ENCODE measurements around the gene SLC7A8.
"Not testable (repeated sequence)": the region's sequence is repeated elsewhere in the genome, so short reads cannot be mapped to it uniquely, and the experiment has no call there.

SLC7A8 gene

DNA sequence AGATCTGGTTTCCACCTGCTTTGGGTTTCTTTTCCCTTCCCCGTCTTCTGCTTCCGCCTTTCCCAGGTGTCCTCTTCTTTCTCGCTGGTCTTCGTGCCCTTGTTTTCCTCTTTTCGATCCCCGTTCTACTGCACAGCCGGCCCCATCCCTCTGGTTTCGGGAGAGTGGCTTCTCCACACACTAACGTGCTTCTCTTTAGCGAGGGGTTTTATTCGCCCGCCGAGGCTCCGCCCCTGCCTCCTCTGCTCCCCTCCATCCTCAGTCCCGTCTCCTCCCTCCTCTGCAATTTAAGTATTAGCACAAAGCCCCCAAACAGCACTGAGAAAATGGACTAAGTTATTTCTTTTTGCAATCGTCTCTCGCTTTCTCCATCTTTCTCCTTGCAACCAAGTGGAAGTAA lies at the start of gene SLC7A8:
Gene SLC7A8, minus strand, starts transcription at position 182 of the 400 bp plus-strand sequence. CDS start 746 bp downstream, outside the sequence.
- no peak for DNase-seq (ENCODE audit: low read depth)

DNA sequence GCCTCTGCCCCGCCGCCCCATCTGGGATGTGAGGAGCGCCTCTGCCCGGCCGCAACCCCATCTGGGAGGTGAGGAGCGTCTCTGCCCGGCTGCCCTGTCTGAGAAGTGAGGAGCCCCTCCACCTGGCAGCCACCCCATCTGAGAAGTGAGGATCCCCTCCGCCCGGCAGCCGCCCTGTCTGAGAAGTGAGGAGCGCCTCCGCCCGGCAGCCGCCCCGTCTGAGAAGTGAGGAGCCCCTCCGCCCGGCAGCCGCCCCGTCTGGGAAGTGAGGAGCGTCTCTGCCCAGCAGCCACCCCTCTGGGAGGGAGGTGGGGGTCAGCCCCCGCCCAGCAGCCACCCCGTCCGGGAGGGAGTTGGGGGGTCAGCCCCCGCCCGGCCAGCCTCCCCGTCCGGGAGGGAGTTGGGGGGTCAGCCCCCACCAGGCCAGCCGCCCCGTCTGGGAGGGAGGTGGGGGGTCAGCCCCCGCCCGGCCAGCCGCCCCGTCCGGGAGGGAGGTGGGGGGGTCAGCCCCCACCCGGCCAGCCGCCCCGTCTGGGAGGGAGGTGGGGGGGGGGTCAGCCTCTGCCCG lies 48.9 kb upstream of the SLC7A8 start:
- DNase-seq (ENCODE audit: low read depth) = not testable (repeated sequence)

DNA sequence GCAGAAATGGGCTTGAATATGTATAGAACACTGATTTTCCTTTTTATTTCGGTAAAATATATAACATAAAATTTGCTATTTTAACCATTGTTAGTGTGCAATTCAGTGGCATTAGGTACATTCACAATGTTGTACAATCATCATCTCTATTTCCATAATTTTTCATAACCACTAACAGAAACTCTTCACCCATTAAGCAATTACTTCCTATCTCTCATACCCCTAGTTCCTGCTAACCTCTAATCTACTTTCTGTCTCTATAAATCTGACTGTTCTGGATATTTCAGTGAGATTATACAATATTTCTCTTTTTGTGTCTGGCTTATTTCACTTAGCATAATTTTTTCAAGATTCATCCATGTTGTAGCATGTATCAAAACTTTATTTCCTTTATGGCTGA lies 45.4 kb upstream of the SLC7A8 start:
- DNase-seq (ENCODE audit: low read depth) = no peak

DNA sequence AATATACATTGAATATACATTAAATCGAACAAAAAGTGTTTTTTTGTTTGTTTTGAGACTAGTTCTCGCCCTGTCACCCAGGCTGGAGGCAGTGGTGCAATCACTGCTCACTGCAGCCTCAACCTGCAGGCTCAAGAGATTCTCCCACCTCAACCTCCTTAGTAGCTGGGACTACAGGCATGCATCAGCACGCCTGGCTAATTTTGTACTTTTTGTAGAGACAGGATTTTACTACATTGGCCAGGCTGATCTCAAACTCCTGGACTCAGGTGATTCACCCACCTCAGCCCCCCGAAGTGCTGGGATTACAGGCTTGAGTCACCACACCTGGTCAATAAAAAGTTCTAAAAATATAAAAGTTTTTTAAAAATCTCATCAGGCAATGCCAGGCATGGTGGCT lies 44.1 kb upstream of the SLC7A8 start:
- DNase-seq (ENCODE audit: low read depth) = no peak

DNA sequence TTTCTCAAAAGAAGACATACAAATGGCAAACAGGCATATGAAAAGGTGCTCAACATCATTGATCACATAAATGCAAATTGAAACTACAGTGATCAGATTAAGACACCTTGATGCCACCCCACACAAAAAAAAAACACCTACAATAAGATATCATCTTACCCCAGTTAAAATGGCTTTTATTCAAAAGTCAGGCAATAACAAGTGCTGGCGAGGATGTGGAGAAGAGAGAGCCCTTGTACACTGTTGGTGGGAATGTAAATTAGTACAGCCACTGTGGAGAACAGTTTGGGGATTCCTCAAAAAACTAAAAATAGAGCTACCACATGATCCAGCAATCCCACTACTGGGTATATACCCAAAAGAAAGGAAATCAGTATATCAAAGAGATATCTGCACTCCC lies 41.5 kb upstream of the SLC7A8 start:
- not testable (repeated sequence) for DNase-seq (ENCODE audit: low read depth)

DNA sequence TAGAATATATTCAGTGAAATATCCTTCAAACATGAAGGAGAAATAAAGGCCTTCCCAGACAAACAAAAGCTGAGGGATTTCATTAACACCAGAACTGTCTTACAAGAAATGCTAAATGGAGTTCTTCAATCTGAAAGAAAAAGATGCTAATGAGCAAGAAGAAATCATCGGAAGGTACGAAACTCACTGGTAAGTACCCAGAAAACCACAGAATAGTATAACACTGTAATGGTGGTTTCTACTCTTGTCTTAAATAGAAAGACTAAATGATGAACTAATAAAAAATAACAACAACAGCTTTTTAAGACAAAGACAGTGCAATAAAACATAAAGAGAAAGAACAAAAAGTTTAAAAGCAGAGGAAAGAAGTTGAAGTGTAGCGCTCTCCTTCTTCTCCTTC lies 35.6 kb upstream of the SLC7A8 start:
- no peak for DNase-seq (ENCODE audit: low read depth)

DNA sequence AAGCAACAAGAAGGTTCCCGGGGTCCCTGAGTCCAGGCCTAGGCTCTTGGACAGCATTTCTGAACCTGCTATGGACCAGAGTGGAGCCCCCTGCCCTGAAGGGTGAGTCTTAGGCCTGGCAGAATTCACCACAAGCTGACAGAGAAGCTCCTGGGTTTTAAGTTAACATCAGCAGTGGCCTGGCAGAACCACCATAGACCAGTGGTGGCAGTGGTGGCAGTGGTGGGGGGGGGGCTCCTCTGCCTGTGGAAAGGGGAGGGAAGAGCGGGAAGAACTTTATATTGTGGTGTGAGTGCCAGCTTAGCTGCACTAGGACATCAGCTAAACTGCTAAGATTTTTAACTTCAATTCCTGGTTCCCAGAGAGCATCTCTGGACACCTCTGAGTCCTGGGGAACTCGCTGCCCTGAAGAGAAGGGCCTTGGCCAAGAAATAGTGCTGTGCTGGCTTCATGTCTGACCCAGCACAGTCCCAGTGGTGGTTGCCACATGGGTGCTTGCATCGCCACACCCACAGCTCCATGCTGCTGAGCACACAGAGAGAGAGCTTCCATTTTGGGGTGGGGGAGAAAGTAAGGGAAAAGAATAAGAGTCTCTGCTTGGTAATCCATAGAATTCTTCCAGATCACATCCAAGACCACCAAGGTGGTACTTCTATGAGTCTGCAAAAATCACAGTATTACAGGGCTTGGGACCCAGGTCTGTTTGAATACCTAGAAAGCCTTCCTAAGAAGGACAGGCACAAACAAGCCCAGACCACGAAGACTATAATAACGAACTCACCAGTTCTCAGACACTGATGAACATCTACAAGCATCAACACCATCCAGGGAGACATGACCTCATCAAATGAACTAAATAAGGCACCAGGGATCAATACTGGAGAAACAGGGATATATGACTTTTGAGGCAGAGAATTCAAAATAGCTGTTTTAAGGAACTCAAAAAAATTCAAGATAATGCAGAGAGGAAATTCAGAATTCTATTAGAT lies 33.9 kb upstream of the SLC7A8 start:
- DNase-seq (ENCODE audit: low read depth) = no peak

DNA sequence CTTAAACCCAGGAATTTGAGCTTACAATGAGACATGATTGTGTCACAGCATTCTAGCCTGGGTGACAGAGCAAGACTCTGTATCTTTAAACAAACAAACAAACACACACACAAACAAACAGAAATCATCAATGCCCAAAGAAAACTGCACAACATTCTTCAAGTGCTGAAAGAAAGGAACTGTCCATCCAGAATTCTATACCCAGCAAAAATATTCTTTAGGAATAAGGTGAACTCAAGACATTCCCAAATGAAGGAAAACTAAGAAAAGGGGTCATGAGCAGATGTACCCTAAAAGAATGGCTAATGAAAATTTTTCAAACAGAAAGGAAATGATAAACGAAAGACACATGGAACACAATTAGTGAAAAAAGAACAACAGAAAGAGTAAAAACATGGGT lies 32.0 kb upstream of the SLC7A8 start:
- DNase-seq (ENCODE audit: low read depth) = no peak

DNA sequence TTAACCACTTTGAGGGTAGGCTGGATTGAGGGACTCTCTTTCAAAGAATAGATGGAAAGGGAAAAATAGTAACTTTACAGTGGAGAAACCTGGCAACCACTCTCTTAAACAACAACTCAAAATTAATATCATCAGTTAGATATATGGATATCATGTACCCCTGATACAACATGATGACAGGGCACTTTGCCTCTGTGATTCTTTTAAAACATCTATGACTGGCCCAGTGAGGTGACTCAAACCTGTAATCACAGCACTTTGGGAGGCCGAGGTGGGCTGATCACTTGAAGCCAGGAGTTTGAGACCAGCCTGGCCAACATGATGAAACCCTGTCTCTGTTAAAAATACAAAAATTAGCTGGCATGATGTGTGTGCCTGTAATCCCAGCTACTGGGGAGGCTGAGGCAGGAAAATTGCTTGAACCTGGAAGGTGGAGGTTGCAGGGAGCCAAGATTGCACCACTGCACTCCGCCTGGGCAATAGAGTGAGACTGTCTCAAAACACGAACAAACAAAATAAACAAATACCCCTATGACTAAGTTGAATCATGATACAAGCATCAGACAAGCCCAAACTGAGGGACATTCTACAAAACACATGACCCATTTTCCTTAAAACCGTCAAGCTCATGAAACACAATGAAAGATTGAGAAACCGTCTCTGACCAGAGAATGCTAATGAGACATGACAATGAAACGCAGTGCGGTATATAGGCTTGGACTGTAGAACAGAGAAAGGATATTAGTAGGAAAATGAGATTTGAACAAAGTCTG lies 26.4 kb upstream of the SLC7A8 start:
- peak; percentile 93 for DNase-seq (ENCODE audit: low read depth)

DNA sequence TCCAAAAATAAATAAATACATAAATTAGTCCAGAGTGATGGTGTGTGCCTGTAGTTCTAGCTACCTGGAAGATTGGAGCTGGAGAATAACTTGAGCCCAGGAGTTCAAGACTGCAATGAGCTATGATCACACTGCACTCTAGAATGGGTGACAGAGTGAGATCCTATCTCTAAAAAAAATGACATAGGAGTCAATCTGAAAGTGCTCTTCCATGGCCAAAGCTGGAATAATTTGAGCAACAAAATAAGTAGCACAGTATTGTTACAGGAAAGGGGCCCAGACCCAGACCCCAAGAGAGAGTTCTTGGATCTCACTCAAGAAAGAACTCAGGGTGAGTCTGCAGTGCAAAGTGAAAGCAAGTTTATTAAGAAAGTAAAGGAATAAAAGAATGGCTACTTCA lies 24.9 kb upstream of the SLC7A8 start:
- DNase-seq (ENCODE audit: low read depth) = no peak

DNA sequence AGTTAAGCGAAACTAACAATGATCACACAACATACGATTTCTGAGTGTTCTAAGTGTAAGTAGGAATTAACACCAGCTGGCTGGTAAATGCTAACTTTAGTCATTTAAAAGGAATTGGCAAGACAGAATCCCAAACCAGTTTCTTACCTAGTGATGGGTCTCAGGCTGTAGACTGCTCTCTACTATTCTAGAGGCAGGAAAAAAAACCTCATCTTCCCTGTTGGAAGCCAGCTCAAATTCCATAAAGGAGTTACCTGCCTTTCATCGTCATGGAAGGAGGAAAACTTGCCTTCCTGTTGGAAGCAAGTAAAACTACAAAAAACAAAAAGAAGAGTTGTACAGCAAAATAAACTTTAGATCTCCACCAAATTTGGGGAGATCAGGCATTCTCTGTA lies 23.7 kb upstream of the SLC7A8 start:
- DNase-seq (ENCODE audit: low read depth) = no peak

DNA sequence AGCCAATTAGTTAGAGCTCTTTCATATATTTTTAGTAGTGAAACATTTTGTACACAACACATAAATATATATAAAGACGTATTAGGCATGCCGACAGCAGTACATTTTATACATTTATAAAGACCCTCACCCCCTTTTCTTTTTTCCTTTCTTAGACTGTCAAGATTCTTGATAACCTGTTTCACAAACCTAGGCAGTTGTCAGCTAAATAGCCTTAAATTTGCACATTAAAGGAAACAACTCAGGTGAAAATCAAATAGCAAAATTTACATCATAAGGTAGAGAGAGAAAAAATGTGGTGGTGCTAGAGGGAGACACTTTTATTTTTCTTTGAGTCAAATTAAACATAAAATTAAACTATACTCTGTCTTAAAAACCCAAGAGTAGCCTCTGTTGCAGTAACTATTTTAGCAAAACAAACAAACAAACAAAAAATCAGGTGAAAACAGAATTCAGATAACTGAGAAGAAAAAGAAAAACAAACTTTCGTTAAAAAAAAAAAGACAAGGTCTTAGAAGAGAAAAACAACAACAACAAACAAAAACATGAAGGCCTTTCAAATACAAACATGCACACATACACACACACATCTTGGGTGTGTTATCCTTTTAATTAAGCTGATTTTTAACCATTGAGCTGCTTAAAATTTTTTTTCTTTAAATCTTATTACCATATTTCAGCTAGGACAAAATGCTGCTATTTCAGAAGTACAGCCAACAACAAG lies 23.1 kb upstream of the SLC7A8 start:
- no peak for DNase-seq (ENCODE audit: low read depth)

DNA sequence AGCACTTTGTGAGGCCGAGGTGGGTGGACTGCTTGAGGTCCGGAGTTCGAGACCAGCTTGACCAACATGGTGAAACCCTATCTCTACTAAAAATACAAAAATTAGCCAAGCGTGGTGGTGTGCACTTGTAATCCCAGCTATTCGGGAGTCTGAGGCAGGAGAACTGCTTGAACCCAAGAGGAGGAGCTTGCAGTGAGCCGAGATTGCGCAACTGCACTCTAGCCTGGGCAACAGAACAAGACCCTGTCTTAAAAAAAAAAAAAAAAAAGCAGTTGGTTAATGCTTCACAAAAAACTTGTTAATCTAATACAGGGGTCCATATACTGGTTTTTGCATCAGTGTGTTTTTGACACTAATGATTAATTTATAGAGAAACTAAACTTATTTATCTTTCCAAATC lies 18.5 kb upstream of the SLC7A8 start:
- no peak for DNase-seq (ENCODE audit: low read depth)

DNA sequence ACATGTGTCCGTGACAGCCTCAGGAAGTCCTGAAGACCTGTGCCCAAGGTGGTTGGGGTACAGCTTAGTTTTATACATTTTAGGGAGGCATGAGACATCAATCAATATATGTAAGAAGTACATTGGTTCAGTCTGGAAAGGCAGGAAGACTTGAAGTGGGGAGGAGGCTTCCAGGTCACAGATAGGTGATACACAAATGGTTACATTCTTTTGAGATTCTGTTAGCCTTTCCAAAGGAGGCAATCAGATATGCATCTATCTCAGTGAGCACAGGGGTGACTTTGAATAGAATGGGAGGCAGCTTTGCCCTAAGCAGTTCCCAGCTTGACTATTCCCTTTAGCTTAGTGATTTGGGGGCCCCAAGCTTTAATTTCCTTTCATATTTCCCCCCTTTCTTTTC lies 15.7 kb upstream of the SLC7A8 start:
- not testable (repeated sequence) for DNase-seq (ENCODE audit: low read depth)

DNA sequence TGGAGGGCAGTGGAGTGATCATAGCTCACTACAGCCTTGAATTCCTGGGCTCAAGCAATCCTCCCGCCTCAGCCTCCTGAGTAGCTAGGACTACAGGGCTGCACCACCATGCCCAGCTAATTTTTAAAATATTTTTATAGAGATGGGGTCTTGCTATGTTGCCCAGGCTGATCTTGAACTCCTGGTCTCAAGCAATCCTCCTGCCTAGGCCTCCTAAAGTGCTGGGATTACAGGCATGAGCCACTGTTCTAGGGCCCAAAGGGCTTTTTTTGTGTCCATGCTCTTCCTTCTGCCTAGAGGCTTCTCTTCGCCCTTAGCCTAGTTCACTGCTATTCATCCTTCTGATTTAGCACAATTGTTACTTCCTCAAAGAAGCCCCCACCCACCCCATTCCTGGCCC lies 13.0 kb upstream of the SLC7A8 start:
- not testable (repeated sequence) for DNase-seq (ENCODE audit: low read depth)

DNA sequence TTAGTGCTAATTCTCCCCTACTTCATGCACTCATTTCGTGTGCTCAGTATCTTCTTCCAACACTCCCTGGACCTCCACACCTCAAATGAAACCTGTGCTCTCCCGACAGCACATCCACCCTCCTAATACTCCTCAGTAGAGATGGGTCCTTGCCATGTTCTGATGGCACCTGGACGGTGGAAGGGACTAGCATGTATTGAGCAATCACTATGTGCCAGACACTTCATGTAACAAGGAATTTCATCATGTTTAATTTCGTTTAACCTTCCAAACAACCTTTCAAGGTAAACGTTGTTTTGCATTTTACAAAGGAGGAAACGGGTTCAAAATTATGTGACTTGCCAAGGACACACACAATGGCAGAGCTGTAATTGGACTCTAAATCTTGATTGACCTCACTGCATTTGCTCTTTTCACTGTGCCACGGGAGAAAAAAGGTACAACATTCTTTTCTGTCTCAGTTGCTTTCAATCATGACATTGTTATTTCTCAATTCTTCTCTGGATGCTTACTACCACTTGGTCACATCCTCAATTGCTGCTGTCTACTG lies 12.2 kb upstream of the SLC7A8 start:
- DNase-seq (ENCODE audit: low read depth) = no peak

DNA sequence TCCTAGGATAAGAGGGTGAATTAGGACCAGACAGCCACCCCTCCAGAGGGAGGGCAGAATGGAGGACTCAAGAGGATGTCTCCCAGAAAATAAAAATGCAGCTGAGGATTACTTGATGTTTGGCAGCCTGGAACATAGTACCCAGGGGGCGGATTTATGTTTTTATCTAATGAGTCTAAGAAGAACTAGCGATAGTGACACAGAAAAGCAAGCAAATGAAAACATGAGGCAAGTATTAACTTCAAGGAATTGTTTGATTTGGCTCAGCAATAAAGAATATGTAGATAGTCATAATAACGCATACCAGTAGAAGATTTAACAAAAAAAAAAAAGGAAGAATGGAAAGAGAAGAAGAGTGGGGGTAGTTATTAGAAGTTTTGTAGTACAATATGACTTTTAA lies 10.0 kb upstream of the SLC7A8 start:
- DNase-seq (ENCODE audit: low read depth) = no peak

DNA sequence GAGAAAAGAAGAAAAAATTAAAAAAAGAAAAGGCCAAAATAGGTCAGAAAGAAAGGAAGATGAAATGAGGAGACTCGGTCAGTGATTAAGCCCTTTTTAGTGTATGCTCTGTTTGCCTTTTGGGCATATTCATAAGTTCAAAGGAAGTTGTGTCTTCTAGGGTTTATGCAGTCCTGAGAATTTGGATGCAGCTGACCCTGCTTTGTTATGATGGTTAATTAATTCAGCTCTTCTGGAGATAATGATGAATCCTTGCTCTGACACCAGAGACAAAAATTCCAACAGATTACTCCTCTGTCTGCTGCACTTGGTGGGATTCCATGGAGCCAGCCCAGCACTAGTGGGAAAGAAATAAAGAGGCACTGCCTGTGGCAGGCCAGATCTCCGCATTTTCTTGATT lies 4.5 kb upstream of the SLC7A8 start:
- DNase-seq (ENCODE audit: low read depth) = no peak

DNA sequence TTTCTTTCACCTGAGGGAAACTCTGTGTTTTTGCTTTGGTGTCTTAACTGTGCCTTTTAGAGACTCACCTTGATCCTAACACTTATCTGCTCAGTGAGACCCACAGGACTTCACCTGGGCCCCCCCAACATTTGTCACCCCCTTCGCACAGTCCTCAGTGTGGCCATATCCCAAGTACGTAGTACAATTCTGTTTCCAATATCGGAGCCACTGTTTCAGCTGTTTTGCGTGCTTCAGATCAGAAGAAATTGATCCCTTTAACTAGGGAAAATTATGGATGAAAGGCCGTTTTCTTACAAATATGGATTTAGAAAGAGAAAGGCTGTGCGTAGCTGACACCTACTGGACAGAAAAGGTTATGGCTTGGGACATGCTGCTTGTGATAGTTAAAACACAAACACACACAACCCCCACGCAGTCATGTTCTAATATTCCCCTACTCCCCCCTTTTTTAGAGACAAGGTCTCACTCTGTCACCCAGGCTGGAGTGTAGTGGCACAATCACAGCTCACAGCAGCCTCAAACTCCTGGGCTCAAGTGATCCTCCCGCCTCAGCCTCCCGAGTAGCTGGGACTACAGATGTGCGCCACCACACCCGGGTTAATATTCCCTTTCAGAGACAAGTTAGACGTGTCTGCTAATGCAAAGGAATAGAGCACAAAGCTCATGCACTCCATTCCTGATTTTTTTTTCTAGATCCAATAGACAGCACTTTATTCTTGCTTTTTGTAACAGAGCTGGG lies 3.6 kb upstream of the SLC7A8 start:
- DNase-seq (ENCODE audit: low read depth) = peak; percentile 68

DNA sequence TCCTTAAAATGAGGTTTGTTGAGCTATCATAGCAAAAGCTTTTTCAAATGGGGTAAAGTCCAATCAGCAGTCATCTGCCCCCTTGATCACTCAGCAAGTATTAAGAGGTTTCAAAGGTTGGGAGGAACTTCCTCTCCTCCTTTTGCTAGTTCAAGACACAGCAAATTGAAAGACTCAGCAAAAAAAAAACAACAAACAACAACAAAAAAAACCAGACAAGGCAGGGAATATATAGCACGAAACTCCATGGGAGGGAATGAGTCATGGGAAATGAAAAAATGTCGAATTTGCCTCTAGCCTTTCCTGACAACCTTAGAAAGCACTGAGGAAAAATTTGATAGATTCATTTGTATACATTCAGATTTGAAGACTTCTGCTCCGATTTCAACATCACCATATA lies 1.6 kb upstream of the SLC7A8 start:
- peak; percentile 45 for DNase-seq (ENCODE audit: low read depth)

DNA sequence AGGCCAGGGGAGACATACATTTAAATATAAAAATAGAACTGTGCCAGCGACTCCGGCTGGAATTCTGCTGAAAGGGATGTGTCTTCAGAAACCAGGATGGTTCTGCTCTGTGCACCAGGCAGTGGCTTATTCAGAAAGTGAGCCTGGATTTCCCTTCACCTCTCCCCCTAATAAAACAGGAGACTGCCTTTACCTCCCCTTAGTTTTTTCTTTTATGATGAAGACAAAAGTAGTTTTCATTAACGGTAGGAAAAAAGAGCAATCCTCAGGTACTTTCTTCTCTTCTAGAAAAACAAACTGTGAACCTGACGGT lies 346 bp downstream of the SLC7A8 start:
- no peak for DNase-seq (ENCODE audit: low read depth)
